ENCODE data around the gene XIST.
"Not testable (repeated sequence)": the region's sequence is repeated elsewhere in the genome, so short reads cannot be mapped to it uniquely, and the experiment has no call there.

Gene XIST

DNA sequence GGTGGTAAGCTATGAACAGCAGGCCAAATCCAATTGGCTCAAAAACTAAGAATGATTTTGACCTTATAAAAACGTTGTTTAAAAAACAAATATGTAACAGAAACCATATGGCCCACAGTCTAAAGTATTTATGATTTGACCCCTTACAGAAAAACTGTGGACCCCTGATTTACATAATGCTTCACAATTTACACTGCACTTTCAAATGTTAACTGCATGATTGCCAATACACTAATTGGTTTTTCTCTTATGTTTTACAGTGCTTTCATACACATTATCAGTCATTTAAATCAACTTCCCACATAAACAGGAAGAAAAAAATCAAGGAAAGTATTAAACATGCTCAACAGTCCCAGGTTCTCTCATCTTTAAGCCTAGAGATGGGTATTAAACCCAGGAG lies 26.9 kb downstream of the XIST start:
- no peak overlapping the region for H3K4me3 ChIP-seq (ENCODE audit: low read depth, low read length)
- TF ChIP-seq, protein P1, sequence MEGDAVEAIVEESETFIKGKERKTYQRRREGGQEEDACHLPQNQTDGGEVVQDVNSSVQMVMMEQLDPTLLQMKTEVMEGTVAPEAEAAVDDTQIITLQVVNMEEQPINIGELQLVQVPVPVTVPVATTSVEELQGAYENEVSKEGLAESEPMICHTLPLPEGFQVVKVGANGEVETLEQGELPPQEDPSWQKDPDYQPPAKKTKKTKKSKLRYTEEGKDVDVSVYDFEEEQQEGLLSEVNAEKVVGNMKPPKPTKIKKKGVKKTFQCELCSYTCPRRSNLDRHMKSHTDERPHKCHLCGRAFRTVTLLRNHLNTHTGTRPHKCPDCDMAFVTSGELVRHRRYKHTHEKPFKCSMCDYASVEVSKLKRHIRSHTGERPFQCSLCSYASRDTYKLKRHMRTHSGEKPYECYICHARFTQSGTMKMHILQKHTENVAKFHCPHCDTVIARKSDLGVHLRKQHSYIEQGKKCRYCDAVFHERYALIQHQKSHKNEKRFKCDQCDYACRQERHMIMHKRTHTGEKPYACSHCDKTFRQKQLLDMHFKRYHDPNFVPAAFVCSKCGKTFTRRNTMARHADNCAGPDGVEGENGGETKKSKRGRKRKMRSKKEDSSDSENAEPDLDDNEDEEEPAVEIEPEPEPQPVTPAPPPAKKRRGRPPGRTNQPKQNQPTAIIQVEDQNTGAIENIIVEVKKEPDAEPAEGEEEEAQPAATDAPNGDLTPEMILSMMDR (IDR thresholded peaks at IDR 0.05; ENCODE audit: low read depth, low read length, missing control alignments) = no peak
- in situ Hi-C loops (cut with HindIII; ENCODE audit: low sequenced_read_pairs) = no loop called here
- DNase-seq (ENCODE audit: low read depth) = no peak

DNA sequence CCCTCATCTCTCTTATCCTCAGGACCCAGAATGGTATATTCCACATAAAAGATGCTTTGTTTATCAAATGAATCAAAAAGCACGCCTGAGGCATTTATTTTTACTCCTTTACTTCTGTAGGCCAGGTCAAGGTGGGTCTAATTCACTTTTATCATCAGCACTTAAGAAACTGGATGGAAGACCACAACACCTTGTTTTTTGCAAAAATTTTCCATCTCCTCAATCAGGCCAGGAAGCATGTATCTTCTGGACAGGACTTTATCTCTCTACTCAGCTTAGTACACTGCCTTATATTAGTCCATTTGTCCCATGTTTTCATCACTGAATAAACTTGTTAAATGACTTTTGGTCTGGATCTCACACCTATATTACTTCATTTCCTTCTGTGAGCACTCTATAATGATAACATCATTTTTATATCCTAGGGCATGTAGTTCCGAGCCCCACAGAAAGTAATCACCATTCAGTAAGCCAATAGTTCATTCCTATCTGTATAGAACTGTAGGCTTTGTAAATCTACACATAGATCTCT lies 29.0 kb downstream of the XIST start:
- in situ Hi-C loops (cut with HindIII; ENCODE audit: low sequenced_read_pairs) = no loop called here
- DNase-seq (ENCODE audit: low read depth) = no peak
- TF ChIP-seq, protein P1 (IDR thresholded peaks at IDR 0.05; ENCODE audit: low read depth, low read length, missing control alignments) = no peak
- no peak overlapping the region for H3K4me3 ChIP-seq (ENCODE audit: low read depth, low read length)

DNA sequence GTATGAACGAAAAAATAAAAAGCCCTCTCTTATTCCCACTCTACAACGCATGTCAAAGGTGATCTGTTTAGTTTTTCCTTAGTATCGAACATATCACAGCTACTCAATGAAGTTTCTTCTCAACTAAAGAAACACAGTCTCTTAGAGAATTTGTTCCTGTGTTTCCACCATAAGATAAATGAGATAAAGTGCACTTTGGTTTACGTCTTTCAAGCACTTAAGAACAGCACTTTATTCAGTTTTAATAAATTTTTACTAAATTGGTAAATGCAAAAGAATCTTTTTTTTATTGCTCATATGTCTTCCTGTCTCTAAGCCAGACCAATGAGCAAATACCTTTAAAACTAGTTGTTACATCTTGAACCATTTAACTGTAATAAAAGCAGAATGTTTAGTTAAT lies 29.7 kb downstream of the XIST start:
- H3K4me3 ChIP-seq (ENCODE audit: low read depth, low read length) = no peak overlapping the region
- in situ Hi-C loops (cut with HindIII; ENCODE audit: low sequenced_read_pairs) = no loop called here
- no peak for DNase-seq (ENCODE audit: low read depth)
- TF ChIP-seq, protein P1 (IDR thresholded peaks at IDR 0.05; ENCODE audit: low read depth, low read length, missing control alignments) = no peak

DNA sequence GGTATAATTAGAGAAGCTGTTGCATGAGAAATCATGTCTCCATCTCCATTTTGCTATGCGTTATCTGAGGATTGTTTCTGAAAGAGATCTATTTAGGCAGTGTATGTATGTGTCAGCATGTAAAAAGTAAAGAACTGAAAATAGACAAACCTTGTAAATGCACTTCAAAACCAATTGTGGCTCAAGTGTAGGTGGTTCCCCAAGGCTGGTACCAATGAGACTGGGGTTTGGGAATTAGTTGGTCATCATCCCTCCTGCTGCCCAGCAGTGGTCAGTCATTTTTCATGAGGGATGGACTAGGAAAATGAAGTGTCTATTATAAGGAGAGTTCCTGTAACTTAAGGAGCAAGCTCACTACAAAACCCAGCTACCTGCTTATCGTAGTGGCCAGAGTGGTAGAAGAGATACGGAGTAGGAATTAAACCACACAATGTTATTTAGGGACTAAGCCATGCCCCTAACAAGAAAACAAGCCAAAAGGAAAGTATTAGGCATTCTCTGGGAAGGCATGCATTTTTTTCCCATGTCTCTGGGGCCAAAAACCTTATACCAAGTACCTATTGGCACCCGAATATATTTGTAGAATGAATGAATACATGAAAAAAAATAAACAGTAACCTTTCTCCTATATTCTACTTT lies 30.5 kb downstream of the XIST start:
- H3K4me3 ChIP-seq (ENCODE audit: low read depth, low read length) = no peak overlapping the region
- no peak for DNase-seq (ENCODE audit: low read depth)
- TF ChIP-seq, protein P1 (IDR thresholded peaks at IDR 0.05; ENCODE audit: low read depth, low read length, missing control alignments) = no peak
- in situ Hi-C loops (cut with HindIII; ENCODE audit: low sequenced_read_pairs) = no loop called here

DNA sequence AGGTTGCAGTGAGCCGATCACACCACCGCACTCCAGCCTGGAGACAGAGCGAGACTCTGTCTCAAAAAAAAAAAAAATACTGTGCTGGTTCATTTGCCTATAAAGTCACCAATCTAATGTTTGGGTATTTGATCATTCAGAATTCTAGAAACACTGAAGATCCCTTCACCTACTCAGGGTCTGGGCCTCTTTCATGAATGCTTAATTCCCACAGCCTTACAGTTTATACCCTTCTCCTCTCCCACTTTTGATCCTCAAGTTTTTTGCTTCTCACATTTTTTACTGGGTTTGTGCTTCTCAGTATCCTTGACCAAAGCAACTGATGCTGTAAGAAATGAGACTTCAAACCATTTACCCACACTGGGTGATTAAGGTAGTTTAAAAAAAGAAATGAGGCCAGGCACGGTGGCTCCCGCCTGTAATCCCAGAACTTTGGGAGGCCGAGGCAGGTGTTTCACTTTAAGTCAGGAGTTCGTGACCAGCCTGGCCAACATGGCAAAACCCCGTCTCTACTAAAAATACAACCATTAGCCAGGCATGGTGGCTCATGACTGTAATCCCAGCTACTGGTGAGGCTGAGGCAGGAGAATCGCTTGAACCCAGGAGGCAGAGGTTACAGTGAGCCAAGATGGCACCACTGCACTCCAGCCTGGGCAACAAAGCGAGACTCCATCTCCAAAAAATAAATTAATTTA lies 32.5 kb downstream of the XIST start:
- in situ Hi-C loops (cut with HindIII; ENCODE audit: low sequenced_read_pairs); H3K4me3 ChIP-seq (ENCODE audit: low read depth, low read length); DNase-seq (ENCODE audit: low read depth): not testable (repeated sequence)

DNA sequence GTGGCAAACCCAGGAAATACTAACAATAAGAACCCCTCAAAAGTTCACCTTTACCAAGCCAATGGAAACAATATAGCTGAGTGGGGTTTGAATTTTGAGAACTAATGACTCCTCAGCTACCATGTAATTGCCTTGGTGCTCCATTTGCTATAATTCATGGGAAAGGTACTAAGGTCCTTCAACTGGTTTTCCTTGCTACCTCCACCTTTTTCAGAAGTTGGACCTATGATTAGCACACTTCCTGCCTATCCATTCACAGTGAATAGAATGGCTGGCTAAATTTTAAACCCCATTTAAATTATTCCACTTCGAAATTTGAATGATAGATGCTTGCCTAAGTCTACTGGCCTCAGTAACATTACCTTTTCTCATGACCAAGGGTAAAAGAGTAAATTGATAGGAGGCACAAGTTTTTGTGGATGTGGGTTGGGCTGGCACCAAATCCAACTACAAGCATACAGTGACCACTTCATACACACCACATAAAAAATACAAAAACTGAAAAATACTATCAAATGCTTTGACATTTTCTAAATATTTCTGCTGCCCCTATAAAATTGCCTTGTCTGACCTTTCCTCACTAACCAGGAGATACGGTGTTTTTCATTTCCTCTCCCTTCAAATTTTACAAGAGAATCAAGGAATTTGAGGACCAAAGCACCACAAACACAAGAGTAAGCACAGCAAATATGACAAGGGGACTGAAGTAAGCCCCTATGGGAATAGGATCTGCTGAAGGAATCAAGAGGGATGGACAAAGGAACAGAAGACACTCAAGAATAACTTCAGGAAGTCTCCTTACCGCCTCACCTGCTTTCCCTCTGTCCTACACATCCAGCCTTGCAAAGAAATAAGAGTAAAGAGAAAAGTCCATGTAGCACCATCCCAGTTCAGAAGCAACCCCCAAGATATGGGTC lies 34.1 kb downstream of the XIST start:
- in situ Hi-C loops (cut with HindIII; ENCODE audit: low sequenced_read_pairs) = no loop called here
- no peak for DNase-seq (ENCODE audit: low read depth)
- no peak overlapping the region for H3K4me3 ChIP-seq (ENCODE audit: low read depth, low read length)
- TF ChIP-seq, protein P1 (IDR thresholded peaks at IDR 0.05; ENCODE audit: low read depth, low read length, missing control alignments) = no peak
